Endothelial cell of umbilical vein (primary cell): ENCODE measurements around the gene STAT5B. TPM values are rescaled to one million over a fixed set of nuclear protein-coding genes. Genes with fewer than 3 reads are reported as not detected.

ENCODE experiments used
- BruUV-seq: library from RNA; stranded (reverse); fragments of 400-500 nt; replicated peaks from 2 replicates; lab custom pipeline; 2021; lab: Mats Ljungman, UMichigan
- CTCF ChIA-PET: fragments of 300-600, 350-600 bp; sonication (Branson Sonifier 250); formaldehyde crosslinking; loops from one replicate; lab custom pipeline; 2021; ENCODE audit warnings: antibody characterized with exemption, inconsistent platforms; lab: Charles Lee
- POLR2A ChIA-PET: fragments of 300-600, 350-600 bp; sonication (Branson Sonifier 250); formaldehyde crosslinking; loops from one replicate; lab custom pipeline; 2021; ENCODE audit warnings: antibody characterized with exemption, inconsistent platforms; lab: Charles Lee
- DNase-seq: peaks from one replicate; pipeline ENCODE4 v3.0.0-alpha.2; 2011; ENCODE audit warnings: low read depth, low spot score
- FAIRE-seq: peaks from 2 replicates; lab custom pipeline; 2011; peaks lifted over from hg19 to GRCh38; lab: Jason Lieb, UNC
- H2AFZ ChIP-seq: 2 replicates; pipeline ENCODE4 v1.6.0; 2012; ENCODE audit warnings: low read depth, low read length, control low read depth, inconsistent platforms
- H3K27ac ChIP-seq: 2 replicates; pipeline ENCODE4 v1.5.1; 2011; ENCODE audit warnings: low read depth, mild to moderate bottlenecking, control low read depth, low read length, moderate library complexity; ENCODE audit not compliant: insufficient read depth
- H3K27me3 ChIP-seq, 2 experiments: 2 replicates each; pipeline versions ENCODE4 v1.6.0 to v1.6.1; 2011; ENCODE audit warnings: low read length in 2 of 2, mixed read lengths in 1 of 2; ENCODE audit not compliant: control insufficient read depth in 2 of 2, insufficient read depth in 2 of 2
- H3K36me3 ChIP-seq, 2 experiments: 2 replicates in 1 of 2; 3 replicates in 1 of 2; pipeline ENCODE4 v1.5.1; 2011; ENCODE audit warnings: low read length in 2 of 2, mild to moderate bottlenecking in 1 of 2, moderate library complexity in 1 of 2; ENCODE audit not compliant: control insufficient read depth in 2 of 2, insufficient read depth in 2 of 2; ENCODE audit errors: extremely low read depth in 1 of 2
- H3K4me1 ChIP-seq: 3 replicates; pipeline ENCODE4 v1.5.1; 2011; ENCODE audit warnings: mild to moderate bottlenecking, low read length; ENCODE audit not compliant: control insufficient read depth, insufficient read depth; ENCODE audit errors: extremely low read depth
- H3K4me2 ChIP-seq: 2 replicates; pipeline ENCODE4 v1.6.1; 2011; ENCODE audit warnings: low read length, control low read depth, mixed read lengths; ENCODE audit not compliant: insufficient read depth
- H3K4me3 ChIP-seq, 3 experiments: fragments of 200-600 bp in 1 of 3; sonication (generic), shearing (Covaris generic) in 1 of 3; replicated peaks in 1 of 3; 2 replicates each; pipeline ENCODE4 v1.5.1; 2011 to 2016; ENCODE audit warnings: control low read depth in 3 of 3, low read length in 3 of 3, mild to moderate bottlenecking in 2 of 3, inconsistent platforms in 1 of 3, low read depth in 1 of 3, moderate library complexity in 1 of 3; ENCODE audit not compliant: insufficient read depth in 1 of 3
- H3K79me2 ChIP-seq: 2 replicates; pipeline ENCODE4 v1.6.0; 2012; ENCODE audit warnings: low read length, inconsistent platforms; ENCODE audit not compliant: control insufficient read depth, insufficient read depth
- H3K9ac ChIP-seq: replicated peaks from 2 replicates; pipeline ENCODE3; 2011; ENCODE audit warnings: low read length, control low read depth; ENCODE audit not compliant: insufficient read depth; ENCODE audit errors: extremely low read depth
- H3K9me1 ChIP-seq: replicated peaks from 3 replicates; pipeline ENCODE4 v1.6.0; 2011; ENCODE audit warnings: mild to moderate bottlenecking, low read length; ENCODE audit not compliant: control insufficient read depth, insufficient read depth; ENCODE audit errors: extremely low read depth
- H3K9me3 ChIP-seq: replicated peaks from 2 replicates; pipeline ENCODE4 v1.5.1; 2012; ENCODE audit warnings: low read length, inconsistent platforms; ENCODE audit not compliant: control insufficient read depth, insufficient read depth
- H4K20me1 ChIP-seq: replicated peaks from 2 replicates; pipeline ENCODE3; 2011; ENCODE audit warnings: mild to moderate bottlenecking, low read length; ENCODE audit not compliant: control insufficient read depth, insufficient read depth; ENCODE audit errors: extremely low read depth
- CTCF ChIP-seq, 2 donors: IDR thresholded peaks; 1 replicate in 1 of 2; 2 replicates in 1 of 2; pipeline ENCODE4 v1.5.1; 2011; ENCODE audit warnings: low read length in 2 of 2, mild to moderate bottlenecking in 2 of 2, moderate library complexity in 2 of 2, control low read depth in 1 of 2, inconsistent platforms in 1 of 2, low read depth in 1 of 2; ENCODE audit not compliant: insufficient read depth in 1 of 2; ENCODE audit errors: extremely low read depth in 1 of 2
- JUN ChIP-seq: IDR thresholded peaks from 2 replicates; pipeline ENCODE4 v1.6.1; 2011; ENCODE audit warnings: borderline replicate concordance, low read depth; ENCODE audit not compliant: insufficient read length, insufficient read depth
- dilution Hi-C: fragments of 300-500 bp; cut with MboI; formaldehyde crosslinking; loops from one replicate; pipeline ENCODE4 v1.15.0; 2019; ENCODE audit warnings: low sequenced_read_pairs; ENCODE audit not compliant: extremely low pct_ligation_motif_present
- intact Hi-C: fragments of 100-400 bp; cut with micrococcal nuclease; formaldehyde crosslinking; loops from one replicate; pipeline ENCODE4 v1.10.0; 2022
- polyA plus RNA-seq, 4 experiments: library from polyadenylated mRNA; depleted of rRNA in 3 of 4; stranded (reverse) in 3 of 4; unstranded in 1 of 4; fragments of >200 nt; gene quantifications; 2 replicates each; pipeline versions ENCODE4 v1.2.1 to v1.2.3, GENCODE V29; 2011 to 2012; ENCODE audit warnings: missing spikeins in 1 of 4
- total RNA-seq: library from RNA; stranded (reverse); gene quantifications from 2 replicates; pipeline ENCODE4 v1.2.3, GENCODE V29; 2021

The STAT5B gene
- total and polyA plus RNA-seq, 2 donors (not counting 3 experiments of a cell fraction or from before 2014, with no cell fraction given), result 43.3 to 53.7 TPM

DNA sequence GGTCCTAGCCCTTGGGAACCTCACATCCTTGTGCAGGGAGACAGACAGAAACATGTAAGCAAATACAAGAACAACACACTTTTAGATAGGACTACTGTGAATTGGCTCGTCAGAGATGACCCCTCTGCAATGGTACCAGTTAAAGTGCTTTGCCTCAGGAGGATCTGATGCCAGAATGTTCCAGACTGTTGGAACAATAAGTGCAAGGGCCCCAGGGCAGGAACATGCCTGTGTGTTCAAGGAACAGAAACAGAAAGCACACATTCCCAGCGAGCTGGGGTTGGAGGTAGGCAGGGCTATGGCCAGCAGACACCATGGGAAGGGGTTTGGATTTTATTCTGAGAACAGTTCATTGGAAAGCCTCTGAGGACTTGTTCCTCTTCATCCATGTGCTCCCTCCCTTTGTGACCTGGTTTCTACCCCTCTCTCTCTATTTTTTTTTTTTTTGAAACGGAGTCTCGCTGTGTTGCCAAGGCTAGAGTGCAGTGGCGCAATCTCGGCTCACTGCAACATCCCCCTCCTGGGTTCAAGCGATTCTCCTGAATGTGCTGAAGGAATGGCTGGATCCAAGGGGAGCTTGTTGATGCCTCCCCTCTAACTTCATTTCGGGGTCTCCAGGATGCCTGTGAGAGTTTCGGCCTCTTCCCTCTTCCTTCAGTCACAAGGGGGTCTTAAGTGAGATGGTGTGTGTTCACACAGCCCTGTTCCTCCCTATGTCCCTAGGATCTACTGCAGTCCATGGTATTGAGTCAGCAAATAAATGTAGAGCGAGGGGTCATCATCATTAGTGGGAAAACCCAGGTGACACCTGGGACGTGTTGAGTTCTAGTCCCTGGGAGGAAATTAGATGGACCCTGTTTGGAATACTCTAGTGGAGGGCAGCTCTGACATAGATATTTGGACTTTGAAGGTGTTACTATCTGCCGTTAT is 18.5 kb upstream of the STAT5B start:
- ChIA-PET CTCF (interaction anchor here (0.6 to 9.6 kb wide), 3 partner anchors 72 to 116 kb away, joined by 3 to 89 read pairs (median 3); no protein-coding TSS in a partner anchor), POLR2A (interaction anchor here (0.6 kb wide), 1 partner anchor 24 kb away, joined by 6 read pairs; no protein-coding TSS in a partner anchor)
- TF ChIP-seq JUN, result no peak
- H3K27ac ChIP-seq, result no peak overlapping the region
- H4K20me1 ChIP-seq, result no peaks in the 10 kb centered on the region
- intact Hi-C loops, result no loop called here
- H3K9me3 ChIP-seq, result no peaks in the 10 kb centered on the region
- no TSS peak for BruUV-seq
- no peaks in the 10 kb centered on the region for H3K9me1 ChIP-seq
- FAIRE-seq (no peak), DNase-seq (no peak)
- no peaks in the 10 kb centered on the region for H3K4me1 ChIP-seq
- no peaks in the 10 kb centered on the region for H3K79me2 ChIP-seq
- no peak overlapping the region for H2AFZ ChIP-seq
- peaks cover 0 to 2% of the 10 kb centered on the region in 2 experiments for H3K36me3 ChIP-seq
- no peak overlapping the region for H3K4me3 ChIP-seq
- H3K4me2 ChIP-seq, result no peak overlapping the region
- H3K9ac ChIP-seq, result no peak overlapping the region
- dilution Hi-C loops, result no loop called here
- no peaks in the 10 kb centered on the region for H3K27me3 ChIP-seq

DNA sequence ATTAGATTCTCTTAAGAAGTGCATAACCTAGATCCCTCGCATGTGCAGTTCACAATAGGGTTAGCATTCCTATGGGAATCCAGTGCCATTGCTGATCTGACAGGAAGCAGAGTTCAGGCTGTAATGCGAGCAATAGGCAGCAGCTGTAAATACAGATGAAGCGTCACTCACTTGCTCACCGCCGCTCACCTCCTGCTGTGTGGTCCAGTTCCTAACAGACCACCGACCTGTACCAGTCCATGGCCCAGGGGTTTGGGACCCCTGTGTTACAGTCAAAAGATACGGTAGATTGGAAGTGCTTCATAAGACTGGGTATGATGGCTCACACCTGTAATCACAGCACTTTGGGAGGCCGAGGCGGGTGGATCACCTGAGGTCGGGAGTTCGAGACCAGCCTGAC is 14.9 kb upstream of the STAT5B start:
- H3K9me1 ChIP-seq, result no peaks in the 10 kb centered on the region
- H2AFZ ChIP-seq, result no peak overlapping the region
- H3K79me2 ChIP-seq, result no peaks in the 10 kb centered on the region
- no peaks in the 10 kb centered on the region for H3K27me3 ChIP-seq
- ChIA-PET POLR2A (interaction anchor here (0.6 kb wide), 1 partner anchor 712 kb away, joined by 9 read pairs; no protein-coding TSS in a partner anchor), CTCF (interaction anchor here (9.6 kb wide), 1 partner anchor 68 kb away, joined by 89 read pairs; no protein-coding TSS in a partner anchor)
- no peaks in the 10 kb centered on the region for H3K9me3 ChIP-seq
- no peak for TF ChIP-seq CTCF (IDR thresholded peaks at IDR 0.05; ENCODE audit: extremely low read depth in 1 of 2, insufficient read depth in 1 of 2, low read depth in 1 of 2, low read length in 2 of 2)
- H3K4me2 ChIP-seq, result no peak overlapping the region
- FAIRE-seq, result peak; percentile 55
- no peak overlapping the region for H3K9ac ChIP-seq
- no TSS peak for BruUV-seq
- H3K4me3 ChIP-seq, result no peak overlapping the region
- DNase-seq, result peak; percentile 45
- dilution Hi-C loops, result no loop called here
- H4K20me1 ChIP-seq, result no peaks in the 10 kb centered on the region
- peaks cover 0 to 1% of the 10 kb centered on the region in 2 experiments for H3K36me3 ChIP-seq
- intact Hi-C loops, result loop anchor here (2.0 kb wide), 1 partner anchor 68 kb away; no protein-coding TSS in a partner anchor
- peaks cover 14% of the 10 kb centered on the region for H3K4me1 ChIP-seq
- H3K27ac ChIP-seq, result no peak overlapping the region
